ENCODE measurements around the gene CDC34. TPM values are rescaled to one million over a fixed set of nuclear protein-coding genes. Genes with fewer than 3 reads are reported as not detected.

CDC34 gene
- total and polyA plus RNA-seq, 4 donors: 19.2 to 83.8 (median 41.7) TPM

DNA sequence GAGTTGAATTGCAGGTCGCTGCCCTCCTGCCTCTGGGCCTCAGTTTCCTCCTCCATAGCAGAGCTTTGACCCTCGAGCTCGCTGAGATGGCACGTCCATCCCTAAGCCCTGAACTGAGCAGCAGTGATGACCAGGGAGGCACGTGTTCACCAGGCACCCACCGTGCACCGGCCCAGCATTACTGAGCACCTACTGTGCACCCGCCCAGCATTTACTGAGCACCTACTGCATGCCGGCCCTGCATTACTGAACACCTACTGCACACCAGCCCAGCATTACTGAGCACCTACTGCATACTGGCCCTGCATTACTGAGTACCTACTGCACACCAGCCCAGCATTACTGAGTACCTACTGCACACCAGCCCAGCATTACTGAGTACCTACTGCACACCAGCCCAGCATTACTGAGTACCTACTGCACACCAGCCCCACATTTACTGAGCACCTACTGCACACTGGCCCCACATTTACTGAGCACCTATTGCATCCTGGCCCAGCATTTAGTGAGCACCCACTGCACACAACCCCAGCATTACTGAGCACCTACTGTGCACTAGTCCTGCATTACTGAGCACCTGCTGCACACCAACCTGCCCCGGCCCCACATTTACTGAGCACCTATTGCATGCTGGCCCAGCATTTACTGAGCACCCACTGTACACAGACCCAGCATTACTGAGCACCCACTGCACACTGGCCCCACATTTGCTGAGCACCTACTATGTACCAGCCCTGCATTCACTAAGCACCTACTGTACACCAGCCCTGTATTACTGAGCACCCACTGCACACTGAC lies 18.0 kb upstream of the CDC34 start:
- H3K4me1 ChIP-seq (ENCODE audit: control insufficient read depth in 4 of 4, insufficient read depth in 4 of 4, low read length in 3 of 4): peaks cover 0 to 9% (median 4%) of the 10 kb centered on the region in 4 donors
- no peak for DNase-seq (ENCODE audit: low spot score)
- no peak overlapping the region for H3K27ac ChIP-seq (ENCODE audit: low read depth in 1 of 2, low read length in 2 of 2)
- no peak for TF ChIP-seq HNF4G (IDR thresholded peaks at IDR 0.05)
- TF ChIP-seq EGR1 (IDR thresholded peaks at IDR 0.05; ENCODE audit: low read depth in 2 of 2): no peak
- TF ChIP-seq TAF1 (conservative IDR thresholded peaks at IDR 0.05): no peak
- no peak for TF ChIP-seq JUND (IDR thresholded peaks at IDR 0.05)
- H3K27me3 ChIP-seq (ENCODE audit: control insufficient read depth in 4 of 4, insufficient read depth in 4 of 4, low read length in 3 of 4): no peaks in the 10 kb centered on the region
- H3K9me3 ChIP-seq (ENCODE audit: control insufficient read depth in 4 of 4, low read length in 3 of 4): no peaks in the 10 kb centered on the region
- WGBS: 82% methylated on average over 10 of the region's 10 CpGs
- H3K4me3 ChIP-seq (ENCODE audit: low read depth in 1 of 3, low read length in 3 of 3): no peak overlapping the region
- no peak overlapping the region for H3K9ac ChIP-seq (ENCODE audit: low read depth in 1 of 2, low read length in 2 of 2)
- no peaks in the 10 kb centered on the region for H3K36me3 ChIP-seq (ENCODE audit: control insufficient read depth in 4 of 4, insufficient read depth in 3 of 4, low read depth in 1 of 4, low read length in 3 of 4)

DNA sequence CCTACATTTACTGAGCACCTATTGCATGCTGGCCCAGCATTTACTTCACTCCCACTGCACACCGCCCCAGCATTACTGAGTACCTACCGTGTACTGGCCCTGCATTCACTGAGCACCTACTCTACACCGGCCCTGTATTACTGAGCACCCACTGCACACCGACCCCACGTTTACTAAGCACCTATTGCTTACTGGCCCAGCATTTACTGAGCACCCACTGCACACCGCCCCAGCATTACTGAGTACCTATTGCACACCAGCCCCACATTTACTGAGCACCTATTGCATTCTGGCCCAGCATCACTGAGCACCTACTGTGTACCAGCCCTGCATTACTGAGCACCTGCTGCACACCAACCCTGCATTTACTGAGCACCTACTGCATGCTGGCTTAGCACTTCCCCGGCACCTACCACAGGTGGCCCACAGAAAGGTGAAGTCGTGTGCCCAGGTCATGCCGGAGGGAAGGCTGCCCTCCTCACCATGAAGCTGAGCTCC lies 17.3 kb upstream of the CDC34 start:
- TF ChIP-seq JUND (IDR thresholded peaks at IDR 0.05) (no peak), EGR1 (IDR thresholded peaks at IDR 0.05; ENCODE audit: low read depth in 2 of 2) (no peak), SP1 (IDR thresholded peaks at IDR 0.05) (no peak), FOXA2 (IDR thresholded peaks at IDR 0.05) (no peak), FOXA1 (IDR thresholded peaks at IDR 0.05) (no peak), RXRA (IDR thresholded peaks at IDR 0.05) (no peak), NR2F2 (IDR thresholded peaks at IDR 0.05) (no peak), HNF4G (IDR thresholded peaks at IDR 0.05) (no peak), TAF1 (conservative IDR thresholded peaks at IDR 0.05) (no peak), RAD21 (IDR thresholded peaks at IDR 0.05) (no peak), HNF4A (conservative IDR thresholded peaks at IDR 0.05) (no peak)
- TF ChIP-seq, protein P1, sequence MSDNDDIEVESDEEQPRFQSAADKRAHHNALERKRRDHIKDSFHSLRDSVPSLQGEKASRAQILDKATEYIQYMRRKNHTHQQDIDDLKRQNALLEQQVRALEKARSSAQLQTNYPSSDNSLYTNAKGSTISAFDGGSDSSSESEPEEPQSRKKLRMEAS (IDR thresholded peaks at IDR 0.05): no peak
- TF ChIP-seq, protein P2, sequence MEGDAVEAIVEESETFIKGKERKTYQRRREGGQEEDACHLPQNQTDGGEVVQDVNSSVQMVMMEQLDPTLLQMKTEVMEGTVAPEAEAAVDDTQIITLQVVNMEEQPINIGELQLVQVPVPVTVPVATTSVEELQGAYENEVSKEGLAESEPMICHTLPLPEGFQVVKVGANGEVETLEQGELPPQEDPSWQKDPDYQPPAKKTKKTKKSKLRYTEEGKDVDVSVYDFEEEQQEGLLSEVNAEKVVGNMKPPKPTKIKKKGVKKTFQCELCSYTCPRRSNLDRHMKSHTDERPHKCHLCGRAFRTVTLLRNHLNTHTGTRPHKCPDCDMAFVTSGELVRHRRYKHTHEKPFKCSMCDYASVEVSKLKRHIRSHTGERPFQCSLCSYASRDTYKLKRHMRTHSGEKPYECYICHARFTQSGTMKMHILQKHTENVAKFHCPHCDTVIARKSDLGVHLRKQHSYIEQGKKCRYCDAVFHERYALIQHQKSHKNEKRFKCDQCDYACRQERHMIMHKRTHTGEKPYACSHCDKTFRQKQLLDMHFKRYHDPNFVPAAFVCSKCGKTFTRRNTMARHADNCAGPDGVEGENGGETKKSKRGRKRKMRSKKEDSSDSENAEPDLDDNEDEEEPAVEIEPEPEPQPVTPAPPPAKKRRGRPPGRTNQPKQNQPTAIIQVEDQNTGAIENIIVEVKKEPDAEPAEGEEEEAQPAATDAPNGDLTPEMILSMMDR (IDR thresholded peaks at IDR 0.05; ENCODE audit: low read depth, low read length, missing input control): no peak
- TF ChIP-seq, protein P3, sequence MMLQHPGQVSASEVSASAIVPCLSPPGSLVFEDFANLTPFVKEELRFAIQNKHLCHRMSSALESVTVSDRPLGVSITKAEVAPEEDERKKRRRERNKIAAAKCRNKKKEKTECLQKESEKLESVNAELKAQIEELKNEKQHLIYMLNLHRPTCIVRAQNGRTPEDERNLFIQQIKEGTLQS (IDR thresholded peaks at IDR 0.05): no peak
- TF ChIP-seq, protein P4, sequence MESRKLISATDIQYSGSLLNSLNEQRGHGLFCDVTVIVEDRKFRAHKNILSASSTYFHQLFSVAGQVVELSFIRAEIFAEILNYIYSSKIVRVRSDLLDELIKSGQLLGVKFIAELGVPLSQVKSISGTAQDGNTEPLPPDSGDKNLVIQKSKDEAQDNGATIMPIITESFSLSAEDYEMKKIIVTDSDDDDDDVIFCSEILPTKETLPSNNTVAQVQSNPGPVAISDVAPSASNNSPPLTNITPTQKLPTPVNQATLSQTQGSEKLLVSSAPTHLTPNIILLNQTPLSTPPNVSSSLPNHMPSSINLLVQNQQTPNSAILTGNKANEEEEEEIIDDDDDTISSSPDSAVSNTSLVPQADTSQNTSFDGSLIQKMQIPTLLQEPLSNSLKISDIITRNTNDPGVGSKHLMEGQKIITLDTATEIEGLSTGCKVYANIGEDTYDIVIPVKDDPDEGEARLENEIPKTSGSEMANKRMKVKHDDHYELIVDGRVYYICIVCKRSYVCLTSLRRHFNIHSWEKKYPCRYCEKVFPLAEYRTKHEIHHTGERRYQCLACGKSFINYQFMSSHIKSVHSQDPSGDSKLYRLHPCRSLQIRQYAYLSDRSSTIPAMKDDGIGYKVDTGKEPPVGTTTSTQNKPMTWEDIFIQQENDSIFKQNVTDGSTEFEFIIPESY (IDR thresholded peaks at IDR 0.05): no peak
- no peak for DNase-seq (ENCODE audit: low spot score)
- Histone ChIP-seq H3K9ac (ENCODE audit: low read depth in 1 of 2, low read length in 2 of 2) (no peak overlapping the region), H3K4me1 (ENCODE audit: control insufficient read depth in 4 of 4, insufficient read depth in 4 of 4, low read length in 3 of 4) (peaks cover 0 to 5% (median 2%) of the 10 kb centered on the region in 4 donors), H3K4me3 (ENCODE audit: low read depth in 1 of 3, low read length in 3 of 3) (no peak overlapping the region), H3K27ac (ENCODE audit: low read depth in 1 of 2, low read length in 2 of 2) (no peak overlapping the region), H3K36me3 (ENCODE audit: control insufficient read depth in 4 of 4, insufficient read depth in 3 of 4, low read depth in 1 of 4, low read length in 3 of 4) (no peaks in the 10 kb centered on the region), H3K9me3 (ENCODE audit: control insufficient read depth in 4 of 4, low read length in 3 of 4) (no peaks in the 10 kb centered on the region), H3K27me3 (ENCODE audit: control insufficient read depth in 4 of 4, insufficient read depth in 4 of 4, low read length in 3 of 4) (no peaks in the 10 kb centered on the region)
- 96% methylated on average over 9 of the region's 9 CpGs for WGBS

All from liver (tissue), 9 donors.